Measurements from ENCODE around the gene HIP1. TPM values are rescaled to one million over a fixed set of nuclear protein-coding genes. Genes with fewer than 3 reads are reported as not detected.
A peak's percentile ranks its signal among the peaks of the same experiment; 100 is the strongest.

Gene HIP1
- total and polyA plus RNA-seq, 7 experiments from 2014 or later = 0.78 to 14.6 (median 1.7) TPM; not detected in 1

- CTCF ChIA-PET = no interaction called here
- Mint-ChIP-seq H3K4me3 (no peak overlapping the region), H3K9me3 (peaks cover 0 to 3% (median 0%) of the 10 kb centered on the region in 11 donors), H3K36me3 (no peaks in the 10 kb centered on the region), H3K27me3 (no peaks in the 10 kb centered on the region), H3K4me1 (peaks cover 0 to 3% (median 0%) of the 10 kb centered on the region in 7 donors), H3K27ac (peak overlapping the region in 1 of 9 donors; percentile 31)
- POLR2A ChIA-PET = no interaction called here
- Histone ChIP-seq H3K36me3 (ENCODE audit: control insufficient read depth in 2 of 3, insufficient read depth in 3 of 3, low read length in 3 of 3) (no peaks in the 10 kb centered on the region), H3K27ac (ENCODE audit: low read depth, low read length) (no peak overlapping the region), H3K4me1 (ENCODE audit: control insufficient read depth in 2 of 2, insufficient read depth in 2 of 2, low read length in 2 of 2) (no peaks in the 10 kb centered on the region), H3K9me3 (ENCODE audit: control insufficient read depth in 2 of 3, low read length in 3 of 3) (no peaks in the 10 kb centered on the region), H3K27me3 (ENCODE audit: control insufficient read depth in 2 of 2, insufficient read depth in 2 of 2, low read length in 2 of 2) (no peaks in the 10 kb centered on the region), H3K4me3 (ENCODE audit: low read length) (no peak overlapping the region)
- DNase-seq (no peak), ATAC-seq (no peak)
- intact Hi-C loops (cut with micrococcal nuclease) = no loop called here
These were observed 75.3 kb downstream of the HIP1 start for GRCh38 chr7:75663302-75663907.

- CTCF ChIA-PET = no interaction called here
- Histone ChIP-seq H3K9me3 (ENCODE audit: control insufficient read depth in 2 of 3, low read length in 3 of 3) (no peaks in the 10 kb centered on the region), H3K27me3 (ENCODE audit: control insufficient read depth in 2 of 2, insufficient read depth in 2 of 2, low read length in 2 of 2) (no peaks in the 10 kb centered on the region), H3K4me1 (ENCODE audit: control insufficient read depth in 2 of 2, insufficient read depth in 2 of 2, low read length in 2 of 2) (no peaks in the 10 kb centered on the region), H3K4me3 (ENCODE audit: low read length) (no peak overlapping the region), H3K36me3 (ENCODE audit: control insufficient read depth in 2 of 3, insufficient read depth in 3 of 3, low read length in 3 of 3) (no peaks in the 10 kb centered on the region), H3K27ac (ENCODE audit: low read depth, low read length) (no peak overlapping the region)
- no peak overlapping the region for H3K4me3 Mint-ChIP-seq
- H3K36me3 Mint-ChIP-seq = no peaks in the 10 kb centered on the region
- peaks cover 0 to 3% (median 0%) of the 10 kb centered on the region in 7 donors for H3K4me1 Mint-ChIP-seq
- ATAC-seq = peak; percentile 31
- H3K27ac Mint-ChIP-seq = peak overlapping the region in 1 of 9 donors; percentile 31
- POLR2A ChIA-PET = no interaction called here
- peaks cover 0 to 3% (median 0%) of the 10 kb centered on the region in 11 donors for H3K9me3 Mint-ChIP-seq
- intact Hi-C loops (cut with micrococcal nuclease) = no loop called here
- no peaks in the 10 kb centered on the region for H3K27me3 Mint-ChIP-seq
- no peak for DNase-seq
These were observed 76.0 kb downstream of the HIP1 start for GRCh38 chr7:75662579-75663301.

DNA sequence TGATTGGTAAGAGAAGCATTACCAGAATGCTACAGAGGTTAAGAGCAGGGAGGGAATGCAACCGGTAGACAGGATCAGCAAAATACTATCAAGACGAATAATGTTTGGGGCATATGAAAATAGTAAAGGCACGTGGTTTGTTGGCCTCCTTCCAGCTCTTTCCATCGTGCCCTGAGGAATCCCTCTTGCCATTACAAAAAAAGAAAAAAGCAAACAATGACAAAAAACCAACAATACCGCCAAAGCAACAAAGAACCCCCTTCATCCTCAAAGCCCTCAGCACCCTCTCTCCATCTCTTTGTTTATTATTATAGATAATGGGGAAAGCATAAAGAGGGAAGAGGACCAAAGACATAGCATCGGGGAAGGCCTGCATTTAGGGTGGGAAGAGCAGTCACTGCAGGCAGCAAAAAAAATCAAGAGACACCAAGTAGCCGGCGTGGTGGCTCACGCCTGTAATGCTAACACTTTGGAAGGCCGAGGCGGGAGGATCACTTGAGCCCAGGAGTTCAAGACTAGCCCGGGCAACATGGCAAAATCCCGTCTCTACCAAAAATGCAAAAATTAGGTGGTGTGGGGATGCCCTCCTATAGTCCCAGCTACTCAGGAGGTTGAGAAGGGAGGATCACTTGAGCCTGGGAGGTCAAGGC lies 78.0 kb downstream of the HIP1 start:
- ChIA-PET CTCF (no interaction called here), POLR2A (no interaction called here)
- intact Hi-C loops (cut with micrococcal nuclease) = no loop called here
- Histone ChIP-seq H3K4me3 (ENCODE audit: low read length) (no peak overlapping the region), H3K9me3 (ENCODE audit: control insufficient read depth in 2 of 3, low read length in 3 of 3) (no peaks in the 10 kb centered on the region), H3K36me3 (ENCODE audit: control insufficient read depth in 2 of 3, insufficient read depth in 3 of 3, low read length in 3 of 3) (no peaks in the 10 kb centered on the region), H3K27ac (ENCODE audit: low read depth, low read length) (no peak overlapping the region), H3K4me1 (ENCODE audit: control insufficient read depth in 2 of 2, insufficient read depth in 2 of 2, low read length in 2 of 2) (no peaks in the 10 kb centered on the region), H3K27me3 (ENCODE audit: control insufficient read depth in 2 of 2, insufficient read depth in 2 of 2, low read length in 2 of 2) (no peaks in the 10 kb centered on the region)
- no peaks in the 10 kb centered on the region for H3K36me3 Mint-ChIP-seq
- H3K4me1 Mint-ChIP-seq = peaks cover 0 to 3% (median 0%) of the 10 kb centered on the region in 7 donors
- H3K4me3 Mint-ChIP-seq = no peak overlapping the region
- H3K27me3 Mint-ChIP-seq = no peaks in the 10 kb centered on the region
- DNase-seq = no peak
- peaks cover 0 to 3% (median 0%) of the 10 kb centered on the region in 11 donors for H3K9me3 Mint-ChIP-seq
- no peak for ATAC-seq
- H3K27ac Mint-ChIP-seq = no peak overlapping the region

DNA sequence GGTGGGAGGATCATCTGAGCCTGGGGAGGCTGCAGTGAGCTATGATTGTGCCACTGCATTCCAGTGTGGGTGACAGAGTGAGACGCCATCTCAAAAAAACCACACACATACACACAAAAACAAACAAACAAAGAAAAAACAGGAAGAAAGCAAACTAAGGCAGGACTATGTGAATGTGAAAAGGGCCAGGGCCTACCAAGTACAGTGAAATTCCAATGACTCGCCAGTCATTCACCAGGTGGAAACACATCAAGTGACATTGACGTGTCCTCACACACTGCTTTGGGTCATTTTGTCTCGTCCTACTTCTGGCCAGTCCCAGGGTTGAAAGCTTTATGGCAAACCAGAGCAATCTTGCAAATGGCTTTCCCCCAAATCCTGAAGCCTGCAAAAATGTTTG lies 79.9 kb downstream of the HIP1 start:
- Histone ChIP-seq H3K4me1 (ENCODE audit: control insufficient read depth in 2 of 2, insufficient read depth in 2 of 2, low read length in 2 of 2) (no peaks in the 10 kb centered on the region), H3K27me3 (ENCODE audit: control insufficient read depth in 2 of 2, insufficient read depth in 2 of 2, low read length in 2 of 2) (no peaks in the 10 kb centered on the region), H3K4me3 (ENCODE audit: low read length) (no peak overlapping the region), H3K27ac (ENCODE audit: low read depth, low read length) (no peak overlapping the region), H3K9me3 (ENCODE audit: control insufficient read depth in 2 of 3, low read length in 3 of 3) (no peaks in the 10 kb centered on the region), H3K36me3 (ENCODE audit: control insufficient read depth in 2 of 3, insufficient read depth in 3 of 3, low read length in 3 of 3) (no peaks in the 10 kb centered on the region)
- Mint-ChIP-seq H3K27ac (no peak overlapping the region), H3K9me3 (peaks cover 0 to 3% (median 0%) of the 10 kb centered on the region in 11 donors), H3K4me1 (peaks cover 0 to 3% (median 0%) of the 10 kb centered on the region in 7 donors), H3K4me3 (no peak overlapping the region), H3K36me3 (no peaks in the 10 kb centered on the region), H3K27me3 (no peaks in the 10 kb centered on the region)
- ATAC-seq = no peak
- POLR2A ChIA-PET = no interaction called here
- no peak for DNase-seq
- CTCF ChIA-PET = no interaction called here
- intact Hi-C loops (cut with micrococcal nuclease) = no loop called here

DNA sequence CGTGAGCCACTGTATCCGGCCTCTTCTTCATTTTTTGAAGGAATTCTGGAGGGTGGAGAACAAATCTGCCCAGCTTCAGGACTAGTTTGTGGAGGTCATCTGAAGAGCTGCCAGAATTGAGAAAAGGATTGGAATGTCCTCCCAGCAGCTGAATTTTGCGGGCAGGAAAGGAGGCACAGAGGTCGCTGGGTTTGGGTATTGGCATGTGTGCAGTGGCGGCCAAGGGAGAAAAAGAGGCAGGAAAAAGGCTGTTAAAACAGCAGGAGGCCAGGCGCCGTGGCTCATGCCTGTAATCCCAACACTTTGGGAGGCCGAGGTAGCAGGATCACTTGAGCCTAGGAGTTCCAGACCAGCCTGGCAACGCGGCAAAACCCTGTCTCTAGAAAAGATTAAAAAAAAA lies 80.4 kb downstream of the HIP1 start:
- ATAC-seq = no peak

DNA sequence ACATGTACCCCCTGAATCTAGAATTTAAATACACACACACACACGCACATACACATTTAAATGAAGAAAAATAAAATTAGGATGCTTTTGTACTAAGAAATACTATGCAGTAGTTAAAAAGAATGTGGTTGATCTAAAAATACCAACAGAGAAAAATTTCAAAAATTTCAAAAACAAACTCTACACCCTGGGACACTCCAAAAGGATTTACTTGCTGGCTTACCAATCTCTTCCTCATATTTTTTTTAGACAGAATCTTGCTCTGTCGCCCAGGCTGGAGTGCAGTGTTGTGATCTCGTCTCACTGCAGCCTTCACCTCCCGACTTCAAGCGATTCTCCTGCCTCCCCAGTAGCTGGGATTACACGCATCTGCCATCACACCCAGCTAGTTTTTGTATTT lies 80.9 kb downstream of the HIP1 start:
- Histone ChIP-seq H3K4me3 (ENCODE audit: low read length) (no peak overlapping the region), H3K9me3 (ENCODE audit: control insufficient read depth in 2 of 3, low read length in 3 of 3) (no peaks in the 10 kb centered on the region), H3K27me3 (ENCODE audit: control insufficient read depth in 2 of 2, insufficient read depth in 2 of 2, low read length in 2 of 2) (no peaks in the 10 kb centered on the region), H3K27ac (ENCODE audit: low read depth, low read length) (no peak overlapping the region), H3K36me3 (ENCODE audit: control insufficient read depth in 2 of 3, insufficient read depth in 3 of 3, low read length in 3 of 3) (no peaks in the 10 kb centered on the region), H3K4me1 (ENCODE audit: control insufficient read depth in 2 of 2, insufficient read depth in 2 of 2, low read length in 2 of 2) (no peaks in the 10 kb centered on the region)
- ChIA-PET POLR2A (no interaction called here), CTCF (no interaction called here)
- no peaks in the 10 kb centered on the region for H3K27me3 Mint-ChIP-seq
- no peaks in the 10 kb centered on the region for H3K36me3 Mint-ChIP-seq
- H3K27ac Mint-ChIP-seq = no peak overlapping the region
- no peak overlapping the region for H3K4me3 Mint-ChIP-seq
- no peaks in the 10 kb centered on the region for H3K4me1 Mint-ChIP-seq
- DNase-seq (no peak), ATAC-seq (no peak)
- H3K9me3 Mint-ChIP-seq = peaks cover 0 to 3% (median 0%) of the 10 kb centered on the region in 11 donors
- intact Hi-C loops (cut with micrococcal nuclease) = no loop called here

More for the DNA sequence above, 80.4 kb downstream of the HIP1 start:
- CTCF ChIA-PET = no interaction called here
- H3K4me1 ChIP-seq (ENCODE audit: control insufficient read depth in 2 of 2, insufficient read depth in 2 of 2, low read length in 2 of 2) = no peaks in the 10 kb centered on the region
- Mint-ChIP-seq H3K9me3 (peaks cover 0 to 3% (median 0%) of the 10 kb centered on the region in 11 donors), H3K27ac (no peak overlapping the region), H3K36me3 (no peaks in the 10 kb centered on the region), H3K4me3 (no peak overlapping the region), H3K4me1 (peaks cover 0 to 2% (median 0%) of the 10 kb centered on the region in 7 donors), H3K27me3 (no peaks in the 10 kb centered on the region)
- no peak overlapping the region for H3K27ac ChIP-seq (ENCODE audit: low read depth, low read length)
- H3K27me3 ChIP-seq (ENCODE audit: control insufficient read depth in 2 of 2, insufficient read depth in 2 of 2, low read length in 2 of 2) = no peaks in the 10 kb centered on the region
- DNase-seq = no peak
- POLR2A ChIA-PET = no interaction called here
- no peaks in the 10 kb centered on the region for H3K36me3 ChIP-seq (ENCODE audit: control insufficient read depth in 2 of 3, insufficient read depth in 3 of 3, low read length in 3 of 3)
- H3K9me3 ChIP-seq (ENCODE audit: control insufficient read depth in 2 of 3, low read length in 3 of 3) = no peaks in the 10 kb centered on the region
- no peak overlapping the region for H3K4me3 ChIP-seq (ENCODE audit: low read length)
- intact Hi-C loops (cut with micrococcal nuclease) = no loop called here

All from naive thymus-derived CD4-positive, alpha-beta T cell (primary cell).